NCI-H524 treated with DMSO at 0.1 percent for 48 hours (cell line): ENCODE results near the gene PLCG2.
"Not testable (repeated sequence)": the region's sequence is repeated elsewhere in the genome, so short reads cannot be mapped to it uniquely, and the experiment has no call there.

Source experiments
- DNase-seq: peaks from one replicate; lab custom pipeline; 2025; lab: John Stamatoyannopoulos, UW

The PLCG2 gene

GRCh38 chr16:82004601-82005000 is 225.5 kb downstream of the PLCG2 start:
- DNase-seq, result no peak

- peak; percentile 15 for DNase-seq
Measured at GRCh38 chr16:82005027-82005830, 226.1 kb downstream of the PLCG2 start.

- DNase-seq, result no peak
Measured at GRCh38 chr16:82006036-82006435, 226.9 kb downstream of the PLCG2 start.

- no peak for DNase-seq
Measured at GRCh38 chr16:82007189-82007588, 228.1 kb downstream of the PLCG2 start.

GRCh38 chr16:82008957-82009592 is 230.0 kb downstream of the PLCG2 start:
- no peak for DNase-seq

GRCh38 chr16:82009789-82010188 is 230.7 kb downstream of the PLCG2 start:
- DNase-seq, result not testable (repeated sequence)

GRCh38 chr16:82010649-82011048 is 231.6 kb downstream of the PLCG2 start:
- no peak for DNase-seq

GRCh38 chr16:82011199-82011641 is 232.1 kb downstream of the PLCG2 start, which contains the start of gene SDR42E1:
SDR42E1 (minus strand) TSS chr16:82011470; CDS start chr16:82000858, 10,612 bp downstream.
- DNase-seq, result peak; percentile 17
